ENCODE measurements around the gene ZNF672.

- no peak for TF ChIP-seq EZH2 (IDR thresholded peaks at IDR 0.05; ENCODE audit: insufficient read depth, low read length)
- TF ChIP-seq, protein P1, sequence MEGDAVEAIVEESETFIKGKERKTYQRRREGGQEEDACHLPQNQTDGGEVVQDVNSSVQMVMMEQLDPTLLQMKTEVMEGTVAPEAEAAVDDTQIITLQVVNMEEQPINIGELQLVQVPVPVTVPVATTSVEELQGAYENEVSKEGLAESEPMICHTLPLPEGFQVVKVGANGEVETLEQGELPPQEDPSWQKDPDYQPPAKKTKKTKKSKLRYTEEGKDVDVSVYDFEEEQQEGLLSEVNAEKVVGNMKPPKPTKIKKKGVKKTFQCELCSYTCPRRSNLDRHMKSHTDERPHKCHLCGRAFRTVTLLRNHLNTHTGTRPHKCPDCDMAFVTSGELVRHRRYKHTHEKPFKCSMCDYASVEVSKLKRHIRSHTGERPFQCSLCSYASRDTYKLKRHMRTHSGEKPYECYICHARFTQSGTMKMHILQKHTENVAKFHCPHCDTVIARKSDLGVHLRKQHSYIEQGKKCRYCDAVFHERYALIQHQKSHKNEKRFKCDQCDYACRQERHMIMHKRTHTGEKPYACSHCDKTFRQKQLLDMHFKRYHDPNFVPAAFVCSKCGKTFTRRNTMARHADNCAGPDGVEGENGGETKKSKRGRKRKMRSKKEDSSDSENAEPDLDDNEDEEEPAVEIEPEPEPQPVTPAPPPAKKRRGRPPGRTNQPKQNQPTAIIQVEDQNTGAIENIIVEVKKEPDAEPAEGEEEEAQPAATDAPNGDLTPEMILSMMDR (IDR thresholded peaks at IDR 0.05; ENCODE audit: insufficient read depth, low read depth, low read length): no peak
These were observed 14.7 kb downstream of the ZNF672 start for GRCh38 chr1:248852481-248853405.

All from astrocyte (in vitro differentiated cells and primary cell).